GM19438 (cell line): ENCODE results near the gene HEBP2.
"Not testable (repeated sequence)": the region's sequence is repeated elsewhere in the genome, so short reads cannot be mapped to it uniquely, and the experiment has no call there.

Experiments
- ATAC-seq: cut with Tn5 transposase; IDR thresholded peaks from one replicate; pipeline ENCODE4 v1.9.1; 2021; ENCODE audit warnings: low read depth; ENCODE audit not compliant: unreplicated experiment

HEBP2 gene

DNA sequence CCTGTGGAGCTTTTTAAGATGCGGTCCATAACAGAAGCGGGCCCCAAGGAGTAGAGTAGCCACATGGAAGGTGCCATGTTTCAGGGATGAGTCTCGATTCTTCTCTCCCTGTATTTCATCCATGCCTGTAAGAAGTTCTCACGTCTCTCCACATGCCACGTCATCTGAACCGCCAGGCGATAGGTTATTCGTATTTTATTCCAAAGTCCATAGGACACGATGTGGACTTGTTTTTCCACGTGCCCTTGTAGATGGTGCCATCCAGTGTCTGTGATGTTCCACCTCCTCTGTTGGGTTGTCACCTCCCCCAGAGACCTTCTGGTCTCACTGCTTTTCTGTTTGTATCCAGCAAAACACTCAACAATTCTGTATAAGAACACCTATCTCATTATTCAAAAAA lies 17.6 kb downstream of the HEBP2 start:
- ATAC-seq, result no peak

DNA sequence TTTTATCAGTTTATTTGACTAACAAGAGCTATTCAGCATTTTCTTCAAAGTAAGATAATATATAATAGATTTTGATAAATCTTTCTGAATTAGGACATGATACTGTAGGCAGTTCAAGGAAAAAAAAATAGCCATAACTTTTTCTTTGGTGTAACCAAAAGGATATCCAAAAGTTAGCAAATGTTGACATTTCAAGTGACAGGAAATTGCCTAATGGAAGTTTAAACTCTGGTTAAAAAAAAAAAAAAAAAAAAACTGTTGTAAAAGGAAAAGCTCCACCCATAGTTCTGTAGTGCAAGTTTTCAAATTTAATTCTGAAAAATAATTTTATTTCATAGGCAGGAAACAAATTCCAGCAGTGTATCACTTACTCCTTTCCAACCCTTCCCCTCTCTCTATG lies 18.8 kb downstream of the HEBP2 start:
- ATAC-seq, result no peak

- ATAC-seq, result no peak
These were observed 20.2 kb downstream of the HEBP2 start for GRCh38 chr6:138424004-138424904.

DNA sequence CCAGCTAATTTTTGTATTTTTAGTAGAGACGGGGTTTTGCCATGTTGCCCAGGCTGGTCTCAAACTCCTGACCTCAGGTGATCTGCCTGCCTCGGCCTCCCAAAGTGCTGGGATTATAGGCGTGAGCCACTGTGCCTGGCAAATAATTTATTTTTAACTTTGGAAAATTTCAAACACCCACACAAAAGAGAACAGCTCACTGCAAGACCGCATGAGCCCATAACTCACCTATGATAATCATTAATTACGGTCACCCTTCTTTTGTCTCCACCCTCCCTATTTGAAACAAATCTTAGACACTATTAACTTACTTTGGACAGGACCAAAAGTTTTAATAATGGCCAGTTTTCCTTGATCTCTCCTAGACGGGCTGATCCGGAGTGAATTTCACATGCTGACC lies 21.2 kb downstream of the HEBP2 start:
- ATAC-seq, result not testable (repeated sequence)

DNA sequence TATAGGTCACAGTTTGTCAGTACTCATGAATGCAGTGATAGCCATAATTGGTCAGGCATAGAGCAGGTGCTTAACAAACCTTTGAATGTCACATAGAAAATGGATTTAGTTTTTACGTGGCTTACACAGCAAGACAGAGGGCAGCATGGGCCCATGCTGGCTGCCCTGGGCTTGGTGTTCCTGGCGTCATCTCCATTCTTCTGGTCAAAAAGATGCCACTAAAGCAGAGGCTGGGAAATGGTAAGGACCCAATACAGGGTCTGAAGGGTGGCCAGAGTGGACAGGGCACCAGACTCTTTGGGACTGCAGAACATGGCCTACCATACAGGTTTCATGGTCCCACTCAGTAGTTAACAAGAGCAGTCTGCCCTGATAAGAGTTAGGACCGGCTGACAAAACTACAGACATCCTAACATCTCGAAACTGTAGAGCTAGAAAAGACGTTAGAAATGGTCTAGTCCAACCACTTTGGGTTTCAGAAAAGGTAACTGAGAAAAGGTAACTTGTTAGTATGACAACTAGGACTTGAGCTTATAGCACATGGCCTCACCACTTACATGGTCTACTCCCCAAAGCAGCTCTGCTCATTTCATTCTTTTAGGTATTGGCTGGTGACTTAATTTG lies 22.6 kb downstream of the HEBP2 start:
- ATAC-seq, result no peak

DNA sequence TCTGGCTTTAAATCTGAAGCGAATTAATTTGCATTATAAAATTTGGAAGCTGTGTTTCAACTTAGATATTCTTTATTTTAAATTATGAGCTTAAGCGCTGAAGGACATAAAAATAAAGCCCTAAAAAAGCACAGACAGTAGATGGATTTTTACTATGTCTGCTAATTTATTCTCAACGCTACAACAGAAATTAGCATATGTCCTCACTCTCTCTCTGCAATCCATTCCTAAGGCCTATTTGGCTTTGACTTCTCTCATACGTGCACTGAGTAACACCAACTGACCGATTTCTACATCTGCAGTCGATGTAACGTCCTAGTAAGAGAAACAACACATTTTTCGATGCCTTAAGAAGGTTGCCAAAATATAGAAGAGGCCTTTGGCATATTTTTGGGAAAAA lies 23.7 kb downstream of the HEBP2 start:
- no peak for ATAC-seq

DNA sequence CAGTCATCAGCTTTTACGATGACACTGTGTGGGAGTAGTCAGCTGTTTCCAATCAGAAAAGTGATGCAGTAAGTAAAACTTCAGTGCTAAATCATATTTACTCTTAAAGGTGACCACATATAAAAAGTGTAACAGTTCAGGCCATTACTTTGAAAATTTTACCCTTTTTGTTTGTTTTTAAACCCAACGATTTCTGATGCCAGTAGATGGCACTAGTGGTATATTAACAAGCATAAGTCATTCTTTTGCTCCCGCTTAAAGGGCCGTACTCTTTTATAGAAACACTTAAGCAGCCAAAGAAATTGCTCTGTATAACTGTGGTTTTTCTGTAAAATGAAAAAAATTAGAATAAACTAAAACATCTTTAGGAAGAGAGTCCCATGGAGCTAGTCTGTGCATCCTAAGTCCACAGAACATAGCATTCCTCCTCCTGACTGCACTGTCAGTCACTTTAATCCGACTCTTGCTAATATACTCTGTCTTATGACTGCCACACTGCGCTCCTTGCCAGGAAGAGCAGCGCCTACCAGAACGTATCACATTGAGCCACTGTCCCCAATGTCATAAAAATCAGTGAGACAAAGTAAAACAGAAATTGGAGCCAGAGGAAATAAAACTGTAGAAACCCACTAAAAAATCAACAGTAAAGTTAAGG lies 25.0 kb downstream of the HEBP2 start:
- ATAC-seq, result no peak

DNA sequence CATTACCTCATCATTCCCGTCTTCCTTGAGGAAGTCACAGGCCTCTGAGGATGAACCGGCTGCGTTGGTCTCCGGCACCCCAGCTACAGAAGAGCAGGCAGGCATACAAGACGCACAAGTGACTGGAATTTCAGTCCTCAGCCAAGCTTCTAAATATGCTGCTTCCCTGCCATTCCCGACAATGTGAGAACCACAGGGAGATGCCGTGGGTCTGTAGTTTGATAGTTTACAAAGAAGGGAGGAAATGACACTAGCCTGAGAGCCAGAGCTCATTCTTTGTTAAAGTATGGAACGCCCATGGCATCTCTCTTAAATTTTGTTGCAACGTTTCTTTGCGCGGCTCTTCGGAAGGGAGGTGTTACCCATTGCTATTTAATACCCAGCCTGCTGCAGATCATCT lies 25.7 kb downstream of the HEBP2 start:
- ATAC-seq, result no peak

- ATAC-seq, result no peak
These were observed 26.5 kb downstream of the HEBP2 start for GRCh38 chr6:138430361-138431145.

DNA sequence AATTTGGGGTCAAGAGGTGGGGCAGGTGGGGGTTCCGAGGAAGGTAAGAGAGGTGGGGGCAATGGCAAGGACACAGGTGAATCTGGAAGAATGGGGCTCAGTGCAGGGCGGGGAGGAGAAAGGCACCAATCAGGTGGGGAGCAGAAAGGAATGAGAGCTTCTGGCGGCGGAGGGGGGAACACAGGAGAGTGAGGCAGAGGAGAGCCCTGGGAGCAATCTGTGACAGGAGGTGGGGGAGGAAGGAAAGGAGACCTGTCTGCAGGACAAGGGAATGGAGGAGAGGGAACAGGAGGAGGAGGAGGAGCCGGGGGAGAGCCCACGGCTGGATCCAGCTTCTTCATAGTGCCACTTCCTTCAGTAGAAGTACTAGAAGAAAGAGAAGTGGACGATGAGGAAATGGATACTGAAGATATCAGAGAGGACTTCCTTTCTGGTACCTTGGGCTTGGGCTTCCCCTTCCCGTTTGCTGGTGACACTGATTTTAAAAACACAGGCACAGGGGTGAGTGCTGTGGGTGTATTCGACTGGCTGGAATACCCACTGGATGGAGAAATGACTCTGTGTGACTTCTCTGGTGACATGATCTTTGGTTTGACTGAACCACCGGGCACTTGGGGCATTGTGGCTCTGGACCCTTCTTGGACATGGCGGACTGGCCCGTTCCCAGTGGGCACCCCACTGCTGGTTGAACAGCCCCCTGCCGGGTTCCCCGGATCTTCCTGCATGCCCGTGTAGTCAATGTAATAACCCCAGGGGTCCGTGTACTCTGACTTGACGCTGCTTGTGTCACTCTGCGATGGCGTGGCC lies 27.4 kb downstream of the HEBP2 start:
- ATAC-seq, result no peak

- no peak for ATAC-seq
These were observed 28.0 kb downstream of the HEBP2 start for GRCh38 chr6:138432063-138432356.

- no peak for ATAC-seq
These were observed 30.1 kb downstream of the HEBP2 start for GRCh38 chr6:138434096-138434495.

GRCh38 chr6:138434925-138435324 lies 30.9 kb downstream of the HEBP2 start:
- no peak for ATAC-seq

- ATAC-seq, result no peak
These were observed 35.5 kb downstream of the HEBP2 start for GRCh38 chr6:138439546-138439945.

GRCh38 chr6:138440296-138440695 lies 36.3 kb downstream of the HEBP2 start:
- no peak for ATAC-seq

- ATAC-seq, result no peak
These were observed 36.8 kb downstream of the HEBP2 start for GRCh38 chr6:138440758-138441357.

GRCh38 chr6:138441965-138442364 lies 37.9 kb downstream of the HEBP2 start:
- no peak for ATAC-seq

GRCh38 chr6:138442663-138443062 lies 38.6 kb downstream of the HEBP2 start:
- ATAC-seq, result no peak

DNA sequence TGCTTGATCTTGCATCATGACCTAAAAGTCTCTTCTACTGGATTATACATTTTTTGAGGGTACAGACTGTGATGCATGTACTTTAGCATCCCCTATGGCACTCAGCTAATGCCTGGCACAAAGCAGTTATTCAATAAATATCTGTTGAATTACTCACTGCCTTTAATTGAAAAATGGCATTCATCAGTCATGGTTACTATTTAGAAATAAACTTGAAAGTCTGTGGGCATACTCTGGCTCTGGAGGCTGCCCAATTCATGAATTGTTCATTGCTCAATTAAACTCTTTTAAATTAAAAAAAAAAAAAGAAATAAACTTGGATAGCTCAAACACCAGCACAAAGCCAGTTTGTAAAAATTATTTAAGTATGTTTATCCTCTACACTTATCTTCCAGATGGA lies 40.0 kb downstream of the HEBP2 start:
- ATAC-seq, result no peak

DNA sequence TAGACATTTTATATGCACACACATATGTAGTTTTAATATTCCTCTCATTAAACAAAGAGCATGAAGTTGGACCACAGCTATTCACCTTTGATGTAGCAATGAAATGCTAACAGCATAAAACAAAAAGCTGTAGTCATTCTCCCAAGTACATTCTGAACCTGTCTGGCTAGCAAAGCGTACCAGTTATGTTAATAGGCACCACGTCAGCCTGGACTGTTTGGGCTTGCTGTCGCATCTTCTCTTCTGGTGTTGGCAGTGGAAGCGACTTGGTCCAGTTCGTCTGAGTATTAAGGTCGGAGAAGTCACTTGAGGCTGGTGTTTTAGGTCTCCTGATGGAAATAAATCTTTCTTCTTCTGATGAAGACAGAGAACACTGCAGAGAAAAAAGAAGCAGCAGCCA lies 42.8 kb downstream of the HEBP2 start:
- ATAC-seq, result no peak
